NCI-H2029 (cell line): ENCODE measurements around the gene HACD2.
"Not testable (repeated sequence)": the region's sequence is repeated elsewhere in the genome, so short reads cannot be mapped to it uniquely, and the experiment has no call there.

Experiments
- DNase-seq: peaks from one replicate; lab custom pipeline; 2025; lab: John Stamatoyannopoulos, UW

HACD2 gene

DNA sequence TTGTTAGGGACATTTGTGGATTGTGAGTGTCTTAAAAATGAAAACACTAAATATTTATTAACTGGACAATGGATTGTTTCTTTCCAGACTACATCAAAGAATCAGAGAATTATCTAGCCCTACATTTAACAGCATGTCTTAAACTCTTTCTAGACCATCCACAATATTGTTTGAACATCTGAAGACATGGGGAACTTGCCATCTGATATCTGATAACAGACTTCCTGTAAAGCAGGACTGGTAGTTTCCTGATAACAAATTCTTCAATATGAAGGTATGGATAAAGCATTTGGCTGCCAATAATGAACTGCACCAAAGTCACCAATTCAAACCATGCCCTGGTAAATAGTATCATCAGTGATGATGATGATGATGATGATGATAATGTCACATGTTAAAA is 26.2 kb upstream of the HACD2 start:
- DNase-seq = no peak

DNA sequence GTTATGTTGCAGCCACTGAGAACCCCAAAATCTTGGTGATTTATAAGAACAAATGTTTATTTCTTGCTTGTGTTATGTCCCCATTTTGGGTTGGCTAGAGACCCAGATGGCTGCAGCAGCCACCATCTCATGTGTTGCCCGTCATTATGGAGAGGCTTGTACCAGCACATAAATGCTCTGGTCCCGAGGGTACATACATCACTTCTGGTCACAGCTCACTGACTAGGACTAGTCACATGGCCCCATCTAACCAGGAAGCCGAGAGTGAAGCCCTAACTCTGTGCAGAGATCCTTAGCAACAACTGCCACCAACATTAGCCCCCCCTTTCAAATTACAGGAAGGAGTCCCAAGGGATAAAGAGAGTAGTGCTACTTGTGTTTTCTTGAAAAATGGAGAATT is 25.5 kb upstream of the HACD2 start:
- no peak for DNase-seq

DNA sequence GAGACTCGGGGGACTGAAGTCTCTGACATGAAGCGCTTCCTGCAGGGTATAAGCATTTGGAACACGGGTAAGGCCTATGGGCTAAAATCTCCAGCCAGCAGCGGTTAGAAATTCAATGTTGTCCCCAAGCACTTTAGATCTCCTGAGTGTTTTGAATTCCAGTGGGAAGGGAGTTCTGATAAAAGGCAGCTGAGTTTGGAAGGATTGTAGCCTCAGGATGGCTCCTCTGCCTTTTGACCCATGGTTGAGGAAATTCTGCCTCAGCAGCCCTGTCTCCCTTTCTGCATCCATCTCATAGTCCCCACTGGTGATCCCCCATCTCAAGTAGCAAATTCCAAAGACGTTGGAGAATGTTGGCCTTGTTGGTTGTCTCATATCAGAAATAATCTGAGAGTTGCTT is 24.2 kb upstream of the HACD2 start:
- no peak for DNase-seq

DNA sequence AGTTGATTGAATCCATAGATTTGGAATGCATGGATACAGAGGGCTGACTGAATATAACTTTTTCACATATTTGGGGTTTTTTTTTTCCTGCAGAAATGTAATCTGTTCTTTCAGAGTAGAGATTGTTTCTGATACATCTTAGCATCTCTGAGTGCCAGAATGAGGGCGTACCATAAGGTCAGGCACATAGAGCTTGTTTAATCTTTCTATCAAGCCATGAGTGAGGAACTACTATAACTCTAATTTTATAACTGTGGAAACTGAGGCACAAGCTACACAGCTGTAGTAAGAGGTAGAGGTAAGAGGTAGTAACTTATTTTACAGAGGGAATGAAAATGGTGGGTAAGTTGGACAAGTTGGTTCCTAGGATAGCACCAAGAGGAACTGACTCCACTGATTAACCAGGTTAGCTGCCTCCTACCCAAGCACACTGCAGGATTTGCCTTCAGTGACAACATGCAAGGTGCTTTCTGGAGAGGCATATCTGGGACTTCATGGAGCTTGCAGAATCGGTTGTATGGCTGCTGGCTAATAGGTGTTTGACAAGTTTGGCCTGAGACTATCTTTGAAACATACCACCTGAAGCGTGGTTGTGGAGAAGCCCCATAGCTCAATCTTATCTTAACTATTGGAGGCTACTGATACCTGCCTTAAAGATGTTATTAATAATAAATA is 23.5 kb upstream of the HACD2 start:
- DNase-seq = no peak

DNA sequence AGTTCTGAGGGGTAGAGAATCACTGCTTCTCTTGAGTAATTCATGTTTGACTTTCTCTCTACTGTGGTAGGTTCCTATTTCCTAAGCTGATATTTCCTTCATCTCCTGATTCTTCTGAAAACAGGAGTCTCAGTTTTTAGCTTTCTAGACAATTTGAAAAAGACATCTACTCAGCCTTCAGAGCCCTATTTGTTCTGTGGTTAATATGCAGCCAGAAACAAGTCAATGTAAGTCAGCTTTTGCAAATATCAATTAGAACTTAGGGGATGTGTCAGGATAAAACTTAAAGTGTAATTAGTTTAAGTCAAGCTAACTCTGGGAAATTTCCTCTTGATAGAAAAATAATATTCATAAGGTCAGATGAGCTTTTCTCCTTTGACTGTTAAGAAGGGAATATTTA is 21.7 kb upstream of the HACD2 start:
- DNase-seq = no peak

DNA sequence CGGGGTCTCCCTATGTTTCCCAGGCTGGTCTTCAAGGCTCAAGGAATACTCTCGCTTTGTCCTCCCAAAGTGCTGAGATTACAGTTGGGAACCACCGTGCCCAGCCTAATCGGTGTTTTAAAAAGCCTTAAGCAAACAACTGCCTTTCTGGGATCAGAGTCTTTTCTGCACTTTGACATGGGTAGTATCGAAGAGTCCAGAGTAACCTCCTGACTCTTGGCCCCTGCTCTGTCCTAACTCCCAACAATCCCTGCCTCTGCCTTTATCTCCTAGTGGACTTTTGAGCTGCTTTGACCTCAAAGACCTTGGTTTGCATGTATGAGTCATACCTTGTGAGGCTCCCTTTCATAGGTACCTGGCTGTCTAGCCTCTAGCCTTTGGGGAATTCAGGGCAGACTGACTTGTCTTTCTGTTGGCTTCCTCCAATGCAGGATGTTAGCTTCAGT is 21.0 kb upstream of the HACD2 start:
- no peak for DNase-seq

DNA sequence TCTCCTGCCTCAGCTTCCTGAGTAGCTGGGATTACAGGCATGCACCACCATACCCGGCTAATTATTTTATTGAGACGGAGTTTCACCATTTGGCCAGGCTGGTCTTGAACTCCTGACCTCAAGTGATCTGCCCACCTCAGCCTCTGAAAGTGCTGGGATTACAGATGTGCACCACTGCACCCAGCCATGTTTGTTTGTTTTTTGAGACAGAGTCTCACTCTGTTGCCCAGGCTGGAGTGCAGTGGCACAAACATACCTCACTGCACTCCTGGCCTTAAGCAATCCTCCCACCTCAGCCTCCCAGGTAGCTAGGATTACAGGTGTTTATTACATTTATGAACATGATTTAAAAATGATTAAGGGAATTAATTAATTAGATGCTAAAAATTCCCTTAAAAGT is 18.3 kb upstream of the HACD2 start:
- DNase-seq = not testable (repeated sequence)

DNA sequence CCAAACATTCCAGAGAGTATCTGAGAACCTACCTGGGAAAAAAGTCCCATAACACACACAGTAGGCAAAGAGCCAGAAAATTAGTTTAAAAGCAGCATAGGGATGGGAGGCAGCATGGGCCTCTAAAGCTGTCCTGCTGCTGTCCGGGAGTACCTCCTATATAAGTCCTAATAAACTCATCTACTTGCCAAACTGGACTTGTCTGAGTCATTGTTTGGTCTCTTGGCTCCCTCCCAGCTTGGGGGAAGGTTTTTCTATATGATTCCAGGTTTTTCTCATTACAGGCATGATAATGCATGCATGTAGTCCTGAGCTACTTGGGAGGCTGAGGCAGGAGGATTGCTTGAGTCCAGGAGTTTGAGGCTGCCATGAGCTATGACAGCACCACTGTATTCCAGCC is 17.5 kb upstream of the HACD2 start:
- no peak for DNase-seq

DNA sequence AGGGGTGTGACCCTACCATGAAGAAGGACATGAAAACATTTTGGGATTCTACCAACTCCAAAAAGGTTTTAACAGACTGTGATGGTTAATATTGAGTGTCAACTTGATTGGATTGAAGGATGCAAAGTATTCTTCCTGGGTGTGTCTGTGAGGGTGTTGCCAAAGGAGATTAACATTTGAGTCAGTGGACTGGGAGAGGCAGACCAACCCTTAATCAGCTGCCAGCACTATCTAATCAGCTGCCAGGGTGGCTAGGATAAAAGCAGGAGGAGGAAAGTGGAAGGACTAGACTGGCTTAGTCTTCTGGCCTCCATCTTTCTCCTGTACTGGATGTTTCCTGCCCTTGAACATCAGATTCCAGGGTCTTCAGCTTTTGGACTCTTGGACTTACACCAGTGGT is 16.0 kb upstream of the HACD2 start:
- DNase-seq = not testable (repeated sequence)

DNA sequence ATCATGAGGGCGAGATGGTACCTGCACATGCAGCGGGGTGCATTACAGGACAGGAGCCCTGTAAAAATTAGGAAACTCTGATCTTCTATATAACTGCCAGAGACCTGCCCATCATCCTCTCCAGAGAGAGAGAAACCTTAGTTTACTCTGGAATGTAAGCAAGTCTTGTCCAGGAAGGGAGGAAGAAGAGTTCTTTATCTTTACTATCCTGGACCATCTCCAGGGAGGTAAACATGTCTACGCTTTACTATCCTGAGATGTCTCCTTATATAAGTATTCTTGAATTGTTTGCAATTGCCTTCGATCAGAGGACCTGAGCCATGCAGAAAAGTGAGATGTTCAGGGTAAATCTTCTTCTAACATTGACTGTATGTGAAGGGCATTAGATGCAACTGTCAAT is 12.7 kb upstream of the HACD2 start:
- DNase-seq = no peak

DNA sequence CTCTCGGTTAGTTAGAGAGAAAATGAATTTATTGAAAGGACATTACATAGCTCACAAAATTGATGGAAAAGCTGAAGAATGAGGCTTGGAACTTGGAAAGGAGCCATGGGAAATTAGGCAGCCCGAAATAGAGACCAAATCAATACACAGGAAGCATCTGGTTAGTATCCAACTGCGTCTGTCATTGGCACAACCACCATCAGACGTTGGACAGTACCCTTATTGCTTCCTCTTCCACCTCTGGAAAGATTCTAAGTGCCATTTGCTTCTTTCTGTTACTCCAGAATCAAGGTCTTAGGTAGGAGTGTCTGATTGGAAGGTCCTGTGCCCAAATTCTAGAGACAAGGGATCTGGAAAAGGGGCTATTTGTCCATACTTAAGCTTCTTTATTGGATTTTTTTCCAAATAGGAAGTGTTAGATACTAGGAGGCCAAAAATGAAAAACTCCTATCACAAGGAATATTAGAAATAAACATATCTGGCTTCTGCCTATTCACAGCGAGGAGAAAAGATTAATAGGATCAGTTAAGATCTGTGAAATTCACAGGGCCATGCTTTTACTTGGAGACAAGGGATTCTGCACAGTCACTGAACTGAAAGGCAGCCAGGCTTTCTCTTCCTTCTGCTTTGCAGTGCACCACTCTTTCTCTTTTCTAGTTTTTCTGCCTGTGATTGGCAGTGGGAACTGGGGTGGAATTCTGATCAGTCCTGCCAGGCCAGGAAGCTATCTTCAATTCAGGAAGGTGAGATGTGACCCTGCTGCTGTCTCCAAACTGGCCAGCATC is 10.7 kb upstream of the HACD2 start:
- no peak for DNase-seq

DNA sequence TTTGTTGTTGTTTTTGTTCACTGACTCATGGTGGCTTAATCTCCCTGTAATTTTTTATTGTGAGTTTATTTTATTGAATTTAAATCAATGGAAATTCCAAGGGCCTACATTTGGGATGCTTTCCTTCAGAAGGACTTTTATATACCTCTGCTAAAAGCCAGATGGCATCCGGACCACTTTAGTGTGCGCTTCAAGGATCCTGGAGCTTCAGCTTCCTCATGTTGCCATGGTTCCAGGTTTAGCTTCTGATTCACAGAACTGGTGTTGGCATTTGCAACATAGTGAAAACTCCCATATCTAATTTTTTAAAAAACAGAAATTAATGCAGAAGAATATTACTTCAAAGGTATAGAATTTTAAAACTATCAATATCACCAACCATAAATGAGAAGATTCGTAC is 8.5 kb upstream of the HACD2 start:
- no peak for DNase-seq

DNA sequence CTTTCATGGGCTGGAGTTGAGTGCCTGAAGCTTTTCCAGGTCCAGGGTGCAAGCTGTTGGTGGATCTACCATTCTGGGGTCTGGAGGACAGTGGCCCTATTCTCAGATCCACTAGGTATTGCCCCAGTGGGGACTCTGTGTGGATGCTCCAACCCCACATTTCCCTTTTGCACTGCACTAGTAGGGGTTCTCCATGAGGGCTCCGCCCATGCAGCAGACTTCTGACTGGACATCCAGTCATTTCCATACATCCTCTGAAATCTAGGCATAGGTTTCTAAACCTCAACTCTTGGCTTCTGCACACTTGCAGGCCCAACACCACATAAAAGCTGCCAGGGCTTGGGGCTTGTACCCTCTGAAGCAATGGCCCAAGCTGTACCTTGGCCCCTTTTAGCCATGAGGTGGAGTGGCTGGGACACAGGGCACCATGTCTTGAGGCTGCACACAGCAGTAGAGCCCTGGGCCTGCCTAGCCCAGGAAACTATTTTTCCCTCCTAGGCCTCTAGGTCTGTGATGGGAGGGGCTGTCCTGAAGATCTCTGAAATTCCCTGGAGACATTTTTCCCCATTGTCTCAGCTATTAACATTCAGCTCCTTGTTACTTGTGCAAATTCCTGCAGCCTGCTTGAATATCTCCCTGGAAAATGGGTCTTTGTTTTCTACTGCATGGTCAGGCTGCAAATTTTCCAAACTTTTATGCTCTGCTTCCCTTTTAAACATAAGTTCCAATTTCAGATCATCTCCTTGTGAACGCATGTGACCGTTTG is 6.0 kb upstream of the HACD2 start:
- no peak for DNase-seq

DNA sequence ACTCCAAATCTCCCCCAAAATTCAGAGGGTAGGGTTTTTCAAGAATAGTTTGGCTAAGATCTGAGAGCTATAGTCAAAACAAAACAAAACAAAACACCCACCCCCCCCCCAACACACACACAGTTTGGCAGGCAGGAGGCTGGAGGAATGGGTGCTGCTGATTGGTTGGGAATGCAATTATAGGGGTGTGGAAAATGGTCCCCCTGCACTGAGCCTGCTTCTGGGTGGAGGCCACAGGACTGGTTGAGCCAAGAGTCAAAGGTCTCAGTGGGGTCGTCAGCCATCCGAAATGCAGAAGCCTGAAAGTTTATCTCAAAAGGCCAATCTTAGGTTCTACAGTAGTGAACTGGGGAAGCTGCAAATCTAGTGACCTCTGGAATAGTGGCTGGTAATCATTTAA is 2.5 kb upstream of the HACD2 start:
- no peak for DNase-seq

DNA sequence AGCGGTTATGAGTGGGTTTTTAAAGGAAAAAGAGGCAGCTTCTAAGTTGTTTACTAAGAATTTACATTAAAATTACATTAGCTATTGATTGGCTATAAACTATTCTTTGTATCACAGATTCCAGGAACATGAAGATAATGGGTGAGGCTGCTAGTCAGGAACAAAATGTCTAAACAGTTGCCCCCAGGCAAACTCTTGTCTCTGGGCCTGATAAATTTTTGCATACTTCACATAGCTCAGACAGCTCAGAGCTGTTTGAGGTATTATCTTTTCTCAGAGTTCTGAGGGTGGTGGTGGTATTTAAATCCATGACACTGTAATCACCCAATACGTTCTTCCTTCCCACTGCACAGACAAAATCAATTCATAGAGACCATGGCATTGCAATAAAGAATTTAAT is 2.1 kb upstream of the HACD2 start:
- DNase-seq = no peak

DNA sequence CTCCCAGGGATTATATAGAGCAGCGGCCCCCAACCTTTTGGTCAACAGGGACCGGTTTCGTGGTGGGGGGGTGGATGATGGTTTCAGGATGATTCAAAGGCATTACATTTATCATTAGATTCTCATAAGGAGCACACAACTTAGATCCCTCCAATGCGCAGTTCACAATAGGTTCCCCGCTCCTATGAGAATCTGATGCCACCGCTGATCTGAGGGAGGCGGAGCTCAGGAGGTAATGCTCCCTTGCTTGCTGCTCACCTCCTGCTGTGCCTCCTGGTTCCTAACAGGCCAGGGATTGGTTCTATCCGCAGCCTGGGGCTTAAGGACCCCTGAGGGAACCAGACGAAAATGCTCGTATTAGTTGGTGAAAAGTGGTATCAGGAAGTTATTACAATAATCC is 1.3 kb upstream of the HACD2 start:
- peak; percentile 73 for DNase-seq

DNA sequence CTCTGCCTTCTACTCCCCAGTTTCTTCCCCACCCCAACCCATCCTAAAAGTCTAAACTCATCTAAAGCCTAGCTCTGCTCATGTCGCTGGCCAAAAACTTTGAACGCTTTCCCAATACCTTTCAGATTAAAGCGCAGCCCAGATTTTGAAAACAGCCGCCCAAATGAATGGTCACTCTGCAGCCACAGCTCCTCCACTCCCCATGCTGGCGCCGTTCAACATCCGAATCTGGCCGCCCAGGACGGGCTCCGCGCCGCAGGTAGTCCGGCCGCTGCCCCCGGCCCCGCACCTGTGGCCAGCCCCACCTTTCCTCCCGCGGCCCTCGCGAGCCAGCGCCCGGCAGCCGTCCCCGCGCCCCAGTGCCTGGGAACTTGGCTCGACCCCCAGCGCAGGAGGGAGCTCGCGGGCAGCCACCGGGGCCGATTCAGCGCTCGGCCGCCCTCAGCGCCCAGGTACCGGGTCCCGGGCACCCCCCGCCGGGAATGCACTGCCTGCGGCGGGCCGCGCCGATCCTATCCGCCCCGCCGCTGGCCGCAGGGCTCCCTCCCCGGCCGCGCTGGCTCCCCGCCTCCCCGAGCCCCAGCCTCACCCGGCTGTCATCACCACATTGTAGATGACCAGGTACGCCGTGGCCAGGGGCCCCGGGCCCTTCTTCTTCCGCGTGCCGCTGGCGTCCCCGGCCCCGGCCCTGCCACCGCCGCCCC is 417 bp downstream of the HACD2 start:
- peak; percentile 56 for DNase-seq

DNA sequence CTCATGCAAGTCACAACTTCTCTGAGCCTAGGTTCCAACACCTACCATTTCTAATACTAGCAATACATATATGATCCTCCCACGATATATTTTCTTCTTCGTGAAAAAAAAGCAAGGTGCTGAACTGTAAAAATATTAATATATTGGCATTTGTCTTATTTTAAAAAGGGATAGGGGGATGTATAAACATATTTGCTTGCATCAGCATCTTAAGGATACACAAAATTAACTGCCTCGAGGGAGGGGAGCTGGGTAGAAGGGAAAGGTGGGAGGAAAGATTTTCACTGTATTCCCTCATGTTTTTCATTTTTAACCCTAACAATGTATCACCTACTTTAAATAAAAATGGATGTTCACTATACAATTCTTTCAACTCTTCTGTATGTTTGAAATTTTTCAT is 1.3 kb downstream of the HACD2 start:
- no peak for DNase-seq

DNA sequence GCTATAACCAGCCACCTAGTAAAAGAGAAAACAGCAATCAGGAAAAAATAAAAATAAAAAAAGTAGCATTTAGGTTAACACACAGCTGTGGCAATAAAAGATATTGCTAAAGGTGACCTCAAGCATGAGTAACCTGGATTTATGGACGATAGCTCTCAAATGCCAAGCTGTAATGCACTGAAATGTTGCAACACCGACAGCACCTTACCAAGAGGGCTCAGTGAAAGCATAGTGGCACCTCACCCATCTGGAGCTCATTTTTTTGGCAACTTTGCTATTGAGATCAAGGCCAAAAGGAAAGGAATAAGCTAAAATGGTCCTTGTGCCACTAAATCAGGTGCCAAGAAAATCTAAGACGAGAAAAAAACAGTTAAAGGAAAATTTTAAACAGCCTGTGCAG is 2.5 kb downstream of the HACD2 start:
- no peak for DNase-seq

DNA sequence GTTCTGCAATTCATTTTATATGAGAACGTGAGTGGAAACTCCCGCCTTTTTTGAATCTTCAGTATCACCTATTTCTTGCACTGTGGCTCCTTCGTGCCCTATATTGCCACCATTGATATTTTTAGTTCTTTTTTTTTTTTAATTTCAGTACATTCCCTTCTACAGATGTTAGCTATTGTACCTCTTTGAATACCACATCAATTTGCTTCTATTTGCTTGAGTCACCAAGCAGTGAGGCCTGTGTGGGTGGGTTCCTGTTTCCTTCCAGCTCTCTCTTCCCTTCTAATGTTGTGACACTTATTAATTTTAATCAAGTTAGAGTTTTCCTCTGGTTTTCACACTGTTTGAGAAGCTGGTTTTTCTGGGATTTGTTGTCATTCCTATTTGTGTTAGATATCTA is 8.7 kb downstream of the HACD2 start:
- no peak for DNase-seq

DNA sequence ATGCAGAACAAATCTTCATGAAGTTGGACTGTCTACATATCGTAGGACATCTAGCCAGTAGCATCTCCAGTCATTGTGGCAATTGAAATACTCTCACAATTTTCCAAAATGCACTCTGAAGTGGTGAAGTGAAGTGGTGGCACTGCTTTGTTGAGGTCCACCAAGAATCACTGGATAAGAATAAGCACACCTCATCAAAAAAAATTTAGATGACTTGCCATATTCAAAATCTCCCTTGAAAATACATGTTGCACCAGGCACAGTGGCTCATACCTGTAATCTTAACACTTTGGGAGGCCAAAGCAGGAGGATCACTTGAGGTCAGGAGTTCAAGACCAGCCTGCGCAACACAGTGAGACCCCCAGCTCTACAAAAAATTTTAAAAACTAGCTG is 12.9 kb downstream of the HACD2 start:
- no peak for DNase-seq

DNA sequence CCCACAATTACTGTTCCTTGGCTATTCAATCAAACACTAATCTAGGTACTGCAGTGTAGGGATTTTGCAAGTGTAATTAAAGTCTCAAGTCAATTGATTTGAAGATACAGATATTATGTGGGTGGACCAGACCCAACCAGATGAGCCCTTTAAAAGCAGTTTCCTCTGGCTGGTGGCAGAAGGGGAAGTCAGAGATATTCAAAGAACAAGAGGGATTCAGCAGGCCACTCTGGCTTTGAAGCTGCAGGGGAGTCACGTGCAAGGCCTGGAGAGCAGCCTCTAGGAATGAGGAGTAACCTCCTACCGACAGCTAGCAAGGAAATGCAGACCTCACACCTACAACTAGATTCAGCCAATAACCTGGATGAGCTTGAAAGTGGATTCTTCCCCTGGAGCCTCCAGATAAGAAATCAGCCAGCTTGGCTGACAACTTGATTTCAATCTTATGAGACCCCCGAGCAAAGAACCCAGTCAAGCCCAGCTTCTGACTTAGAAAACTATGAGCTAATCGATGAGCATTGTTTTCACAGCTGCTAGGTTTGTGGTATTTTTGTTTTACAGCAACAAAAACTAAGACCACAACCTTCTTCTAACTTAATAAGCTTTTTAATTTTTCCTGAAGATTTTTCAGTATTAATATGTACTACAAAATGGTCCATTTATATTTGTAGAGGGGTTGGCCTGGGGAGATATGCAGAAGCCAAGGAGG is 13.4 kb downstream of the HACD2 start:
- no peak for DNase-seq
